Progenitor cell of endocrine pancreas (in vitro differentiated cells): ENCODE results near the gene THTPA. TPM values are rescaled to one million over a fixed set of nuclear protein-coding genes. Genes with fewer than 3 reads are reported as not detected.
"Not testable (repeated sequence)": the region's sequence is repeated elsewhere in the genome, so short reads cannot be mapped to it uniquely, and the experiment has no call there.

Source experiments
- DNase-seq: peaks from one replicate; pipeline ENCODE4 v3.0.0; 2021; ENCODE audit warnings: low spot score; ENCODE audit not compliant: unreplicated experiment
- H3K27ac Mint-ChIP-seq: 2 replicates; pipeline ENCODE4 v1.8.0; 2021; ENCODE audit warnings: mild to moderate bottlenecking, moderate library complexity, mixed read lengths
- H3K27me3 Mint-ChIP-seq: 2 replicates; pipeline ENCODE4 v1.8.0; 2021; ENCODE audit warnings: mixed read lengths
- H3K36me3 Mint-ChIP-seq: 2 replicates; pipeline ENCODE4 v1.8.0; 2022; ENCODE audit warnings: mixed read lengths; ENCODE audit not compliant: insufficient read depth
- H3K4me1 Mint-ChIP-seq: 2 replicates; pipeline ENCODE4 v1.8.0; 2021; ENCODE audit warnings: low read depth, mixed read lengths
- H3K4me3 Mint-ChIP-seq: 2 replicates; pipeline ENCODE4 v1.8.0; 2021; ENCODE audit warnings: low read depth, mild to moderate bottlenecking, moderate library complexity, mixed read lengths
- H3K9me3 Mint-ChIP-seq: 2 replicates; pipeline ENCODE4 v1.8.0; 2021; ENCODE audit warnings: low read depth, mixed read lengths
- CTCF ChIP-seq: fragments of 200-600 bp; sonication (generic); IDR thresholded peaks from one replicate; pipeline ENCODE4 v1.5.0; 2021; ENCODE audit warnings: antibody characterized with exemption, mild to moderate bottlenecking; ENCODE audit not compliant: unreplicated experiment
- total RNA-seq: library from RNA; stranded (reverse); gene quantifications from 2 replicates; pipeline ENCODE4 v1.2.1, GENCODE V29; 2021

THTPA gene
- total RNA-seq, 1 donor from 2014 or later = 20.6 TPM

GRCh38 chr14:23580948-23581281, 24.8 kb downstream of the THTPA start:
- no peaks in the 10 kb centered on the region for H3K36me3 Mint-ChIP-seq
- H3K27me3 Mint-ChIP-seq = peaks cover 51% of the 10 kb centered on the region
- peaks cover 2% of the 10 kb centered on the region for H3K4me1 Mint-ChIP-seq
- H3K27ac Mint-ChIP-seq = no peak overlapping the region
- no peak overlapping the region for H3K4me3 Mint-ChIP-seq
- no peak for DNase-seq
- peaks cover 3% of the 10 kb centered on the region for H3K9me3 Mint-ChIP-seq
- no peak for TF ChIP-seq CTCF

- no peak overlapping the region for H3K4me3 Mint-ChIP-seq
- no peaks in the 10 kb centered on the region for H3K36me3 Mint-ChIP-seq
- no peaks in the 10 kb centered on the region for H3K4me1 Mint-ChIP-seq
- no peak for DNase-seq
- H3K27ac Mint-ChIP-seq = no peak overlapping the region
- TF ChIP-seq CTCF = no peak
- H3K9me3 Mint-ChIP-seq = peaks cover 3% of the 10 kb centered on the region
- peaks cover 48% of the 10 kb centered on the region for H3K27me3 Mint-ChIP-seq
These were observed 27.1 kb downstream of the THTPA start for GRCh38 chr14:23582906-23583760.

- not testable (repeated sequence) for DNase-seq
These were observed 27.9 kb downstream of the THTPA start for GRCh38 chr14:23583761-23584526.

GRCh38 chr14:23584527-23585203, 28.6 kb downstream of the THTPA start:
- H3K27ac Mint-ChIP-seq, H3K4me1 Mint-ChIP-seq, H3K36me3 Mint-ChIP-seq, DNase-seq, H3K4me3 Mint-ChIP-seq, H3K9me3 Mint-ChIP-seq: not testable (repeated sequence)
- H3K27me3 Mint-ChIP-seq = peaks cover 32% of the 10 kb centered on the region

More at GRCh38 chr14:23583761-23584526, 27.9 kb downstream of the THTPA start:
- H3K36me3 Mint-ChIP-seq, H3K4me1 Mint-ChIP-seq, H3K4me3 Mint-ChIP-seq, H3K9me3 Mint-ChIP-seq, H3K27ac Mint-ChIP-seq: not testable (repeated sequence)
- H3K27me3 Mint-ChIP-seq = peaks cover 39% of the 10 kb centered on the region

- no peaks in the 10 kb centered on the region for H3K4me1 Mint-ChIP-seq
- H3K27me3 Mint-ChIP-seq = peaks cover 14% of the 10 kb centered on the region
These were observed 33.0 kb downstream of the THTPA start for GRCh38 chr14:23588884-23589598.

More at GRCh38 chr14:23588884-23589598, 33.0 kb downstream of the THTPA start:
- H3K27ac Mint-ChIP-seq = no peak overlapping the region
- no peak overlapping the region for H3K4me3 Mint-ChIP-seq
- DNase-seq = peak; percentile 67
- H3K36me3 Mint-ChIP-seq = no peaks in the 10 kb centered on the region
- peak; percentile 75 for TF ChIP-seq CTCF
- peaks cover 11% of the 10 kb centered on the region for H3K9me3 Mint-ChIP-seq
